ENCODE measurements around the gene HS6ST2.

DNA sequence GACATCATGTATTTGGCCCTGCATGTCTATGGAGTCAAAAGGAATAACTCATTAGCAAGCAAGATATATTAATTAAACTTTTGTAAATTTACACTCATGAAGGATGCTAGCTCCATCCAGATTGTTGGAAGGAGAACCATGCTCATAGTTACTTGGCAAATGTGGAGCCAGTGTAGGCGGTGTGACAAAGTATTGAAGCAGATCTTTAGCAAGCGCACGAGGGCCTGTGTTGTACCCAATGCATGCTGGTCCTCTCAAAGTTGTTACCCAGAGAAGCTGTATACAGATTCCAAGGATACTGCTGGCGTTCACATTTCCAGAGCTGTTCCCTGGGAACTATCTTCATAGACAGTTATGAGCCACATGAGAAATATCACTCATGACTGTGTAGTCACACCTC is 273.2 kb downstream of the HS6ST2 start:
- no peak for TF ChIP-seq CEBPB (tag; IDR thresholded peaks at IDR 0.05)
- TF ChIP-seq, protein P1, sequence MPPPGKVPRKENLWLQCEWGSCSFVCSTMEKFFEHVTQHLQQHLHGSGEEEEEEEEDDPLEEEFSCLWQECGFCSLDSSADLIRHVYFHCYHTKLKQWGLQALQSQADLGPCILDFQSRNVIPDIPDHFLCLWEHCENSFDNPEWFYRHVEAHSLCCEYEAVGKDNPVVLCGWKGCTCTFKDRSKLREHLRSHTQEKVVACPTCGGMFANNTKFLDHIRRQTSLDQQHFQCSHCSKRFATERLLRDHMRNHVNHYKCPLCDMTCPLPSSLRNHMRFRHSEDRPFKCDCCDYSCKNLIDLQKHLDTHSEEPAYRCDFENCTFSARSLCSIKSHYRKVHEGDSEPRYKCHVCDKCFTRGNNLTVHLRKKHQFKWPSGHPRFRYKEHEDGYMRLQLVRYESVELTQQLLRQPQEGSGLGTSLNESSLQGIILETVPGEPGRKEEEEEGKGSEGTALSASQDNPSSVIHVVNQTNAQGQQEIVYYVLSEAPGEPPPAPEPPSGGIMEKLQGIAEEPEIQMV (tag; conservative IDR thresholded peaks at IDR 0.05; ENCODE audit: low read depth): no peak
- TF ChIP-seq PHF20 (IDR thresholded peaks at IDR 0.05; ENCODE audit: partially characterized antibody): no peak
- TF ChIP-seq NR2C1 (IDR thresholded peaks at IDR 0.05): no peak
- TF ChIP-seq NR2C1 (tag; IDR thresholded peaks at IDR 0.05): no peak
- TF ChIP-seq EZH2 (IDR thresholded peaks at IDR 0.05; ENCODE audit: borderline replicate concordance, low read depth, low read length): no peak
- no peak for TF ChIP-seq MTA2 (IDR thresholded peaks at IDR 0.05; ENCODE audit: low read depth)
- TF ChIP-seq, protein P2, sequence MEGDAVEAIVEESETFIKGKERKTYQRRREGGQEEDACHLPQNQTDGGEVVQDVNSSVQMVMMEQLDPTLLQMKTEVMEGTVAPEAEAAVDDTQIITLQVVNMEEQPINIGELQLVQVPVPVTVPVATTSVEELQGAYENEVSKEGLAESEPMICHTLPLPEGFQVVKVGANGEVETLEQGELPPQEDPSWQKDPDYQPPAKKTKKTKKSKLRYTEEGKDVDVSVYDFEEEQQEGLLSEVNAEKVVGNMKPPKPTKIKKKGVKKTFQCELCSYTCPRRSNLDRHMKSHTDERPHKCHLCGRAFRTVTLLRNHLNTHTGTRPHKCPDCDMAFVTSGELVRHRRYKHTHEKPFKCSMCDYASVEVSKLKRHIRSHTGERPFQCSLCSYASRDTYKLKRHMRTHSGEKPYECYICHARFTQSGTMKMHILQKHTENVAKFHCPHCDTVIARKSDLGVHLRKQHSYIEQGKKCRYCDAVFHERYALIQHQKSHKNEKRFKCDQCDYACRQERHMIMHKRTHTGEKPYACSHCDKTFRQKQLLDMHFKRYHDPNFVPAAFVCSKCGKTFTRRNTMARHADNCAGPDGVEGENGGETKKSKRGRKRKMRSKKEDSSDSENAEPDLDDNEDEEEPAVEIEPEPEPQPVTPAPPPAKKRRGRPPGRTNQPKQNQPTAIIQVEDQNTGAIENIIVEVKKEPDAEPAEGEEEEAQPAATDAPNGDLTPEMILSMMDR (IDR thresholded peaks at IDR 0.05 in 2 of 3, conservative IDR thresholded peaks at IDR 0.05 in 1 of 3; ENCODE audit: insufficient read depth in 2 of 3, low read depth in 1 of 3, low read length in 3 of 3): no peak
- no peak for TF ChIP-seq ZNF124 (CRISPR knock-in tag; IDR thresholded peaks at IDR 0.05)

Measured in K562 (cell line).